Lower leg skin (tissue), 3 donors: ENCODE measurements around the gene IFT88.

Experiments
- POLR2A ChIP-seq, 2 donors: fragments of 450-650 bp; IDR thresholded peaks; one replicate each; pipeline ENCODE4 v1.6.1; 2016 to 2017; ENCODE audit warnings: antibody characterized with exemption in 2 of 2, mild to moderate bottlenecking in 1 of 2, moderate library complexity in 1 of 2
- TF ChIP-seq, protein P1 (sequence below), 3 donors: fragments of 450-650 bp; IDR thresholded peaks; one replicate each; pipeline ENCODE4 v1.5.1; 2016; ENCODE audit warnings: antibody characterized with exemption in 3 of 3, mild to moderate bottlenecking in 3 of 3, moderate library complexity in 2 of 3

DNA sequence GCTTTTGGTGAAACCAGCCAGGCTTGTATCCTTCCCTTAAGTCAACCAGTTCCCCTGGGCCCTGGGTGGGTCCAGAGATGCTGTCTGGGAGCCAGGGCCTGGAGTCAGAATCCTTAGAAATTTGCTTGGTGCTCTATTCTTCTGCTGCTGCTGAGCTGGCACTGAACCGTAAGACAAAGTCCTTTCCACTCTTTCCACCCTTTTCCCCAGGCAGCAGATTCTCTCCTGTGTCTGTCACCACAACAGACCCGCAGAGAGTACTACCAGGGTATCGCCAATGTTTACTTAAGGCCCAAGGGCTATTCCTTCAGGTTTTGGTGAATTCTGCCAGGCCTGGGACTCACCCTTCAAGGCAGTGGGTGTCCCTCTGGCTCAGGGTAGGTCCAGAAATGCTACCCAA is 12.2 kb downstream of the IFT88 start:
- no peak for TF ChIP-seq POLR2A (IDR thresholded peaks at IDR 0.05)
- TF ChIP-seq, protein P1, sequence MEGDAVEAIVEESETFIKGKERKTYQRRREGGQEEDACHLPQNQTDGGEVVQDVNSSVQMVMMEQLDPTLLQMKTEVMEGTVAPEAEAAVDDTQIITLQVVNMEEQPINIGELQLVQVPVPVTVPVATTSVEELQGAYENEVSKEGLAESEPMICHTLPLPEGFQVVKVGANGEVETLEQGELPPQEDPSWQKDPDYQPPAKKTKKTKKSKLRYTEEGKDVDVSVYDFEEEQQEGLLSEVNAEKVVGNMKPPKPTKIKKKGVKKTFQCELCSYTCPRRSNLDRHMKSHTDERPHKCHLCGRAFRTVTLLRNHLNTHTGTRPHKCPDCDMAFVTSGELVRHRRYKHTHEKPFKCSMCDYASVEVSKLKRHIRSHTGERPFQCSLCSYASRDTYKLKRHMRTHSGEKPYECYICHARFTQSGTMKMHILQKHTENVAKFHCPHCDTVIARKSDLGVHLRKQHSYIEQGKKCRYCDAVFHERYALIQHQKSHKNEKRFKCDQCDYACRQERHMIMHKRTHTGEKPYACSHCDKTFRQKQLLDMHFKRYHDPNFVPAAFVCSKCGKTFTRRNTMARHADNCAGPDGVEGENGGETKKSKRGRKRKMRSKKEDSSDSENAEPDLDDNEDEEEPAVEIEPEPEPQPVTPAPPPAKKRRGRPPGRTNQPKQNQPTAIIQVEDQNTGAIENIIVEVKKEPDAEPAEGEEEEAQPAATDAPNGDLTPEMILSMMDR (IDR thresholded peaks at IDR 0.05): no peak
